ENCODE results near the gene CCDC92.

CCDC92 gene

GRCh38 chr12:123961585-123962345 lies 10.9 kb downstream of the CCDC92 start:
- no peaks in the 10 kb centered on the region for H3K36me3 ChIP-seq (replicated peaks)
- H3K27me3 ChIP-seq (replicated peaks) = no peaks in the 10 kb centered on the region
- no peak for DNase-seq
- TF ChIP-seq CTCF (IDR thresholded peaks at IDR 0.05; ENCODE audit: low read depth, low read length, missing control alignments) = no peak
- in situ Hi-C loops (cut with HindIII; ENCODE audit: low pct_ligation_motif_present, low sequenced_read_pairs) = no loop called here
- no peak overlapping the region for H3K27ac ChIP-seq
- no peak overlapping the region for H3K4me3 ChIP-seq (ENCODE audit: low read depth, low read length)

- in situ Hi-C loops (cut with HindIII; ENCODE audit: low pct_ligation_motif_present, low sequenced_read_pairs) = no loop called here
- no peak for DNase-seq
- Histone ChIP-seq H3K4me3 (ENCODE audit: low read depth, low read length) (no peak overlapping the region), H3K27ac (no peak overlapping the region), H3K27me3 (replicated peaks) (no peaks in the 10 kb centered on the region), H3K36me3 (replicated peaks) (no peaks in the 10 kb centered on the region)
- no peak for TF ChIP-seq CTCF (IDR thresholded peaks at IDR 0.05; ENCODE audit: low read depth, low read length, missing control alignments)
Measured at GRCh38 chr12:123960856-123961255, 11.8 kb downstream of the CCDC92 start.

GRCh38 chr12:123960029-123960735 lies 12.4 kb downstream of the CCDC92 start:
- no peak for DNase-seq
- Histone ChIP-seq H3K27me3 (replicated peaks) (no peaks in the 10 kb centered on the region), H3K4me3 (ENCODE audit: low read depth, low read length) (no peak overlapping the region), H3K27ac (no peak overlapping the region), H3K36me3 (replicated peaks) (no peaks in the 10 kb centered on the region)
- in situ Hi-C loops (cut with HindIII; ENCODE audit: low pct_ligation_motif_present, low sequenced_read_pairs) = no loop called here
- TF ChIP-seq CTCF (IDR thresholded peaks at IDR 0.05; ENCODE audit: low read depth, low read length, missing control alignments) = no peak

- H3K27me3 ChIP-seq (replicated peaks) = no peaks in the 10 kb centered on the region
- TF ChIP-seq CTCF (IDR thresholded peaks at IDR 0.05; ENCODE audit: low read depth, low read length, missing control alignments) = no peak
- in situ Hi-C loops (cut with HindIII; ENCODE audit: low pct_ligation_motif_present, low sequenced_read_pairs) = no loop called here
- H3K36me3 ChIP-seq (replicated peaks) = no peaks in the 10 kb centered on the region
- no peak overlapping the region for H3K4me3 ChIP-seq (ENCODE audit: low read depth, low read length)
- DNase-seq = no peak
- H3K27ac ChIP-seq = no peak overlapping the region
Measured at GRCh38 chr12:123958876-123959275, 13.8 kb downstream of the CCDC92 start.

- DNase-seq = no peak
- Histone ChIP-seq H3K27ac (no peak overlapping the region), H3K27me3 (replicated peaks) (no peaks in the 10 kb centered on the region), H3K36me3 (replicated peaks) (no peaks in the 10 kb centered on the region), H3K4me3 (ENCODE audit: low read depth, low read length) (no peak overlapping the region)
- in situ Hi-C loops (cut with HindIII; ENCODE audit: low pct_ligation_motif_present, low sequenced_read_pairs) = no loop called here
- no peak for TF ChIP-seq CTCF (IDR thresholded peaks at IDR 0.05; ENCODE audit: low read depth, low read length, missing control alignments)
Measured at GRCh38 chr12:123958462-123958861, 14.2 kb downstream of the CCDC92 start.
